ENCODE data around the gene ASRGL1. TPM values are rescaled to one million over a fixed set of nuclear protein-coding genes. Genes with fewer than 3 reads are reported as not detected.

Gene ASRGL1
- total RNA-seq, 4 donors from 2014 or later, result 14.9 to 44.5 (median 35.6) TPM

GRCh38 chr11:62433141-62433903, 96.1 kb downstream of the ASRGL1 start:
- no peak for DNase-seq
- no peak overlapping the region for H3K4me3 ChIP-seq
- H3K9me3 ChIP-seq, result no peaks in the 10 kb centered on the region
- H3K4me1 ChIP-seq, result peaks cover 17 to 63% (median 41%) of the 10 kb centered on the region in 4 donors
- H3K27ac ChIP-seq, result peak overlapping the region; percentile 69 to 80 (median 76)
- in situ Hi-C loops (cut with MboI; ENCODE audit: low pct_ligation_motif_present in 1 of 4, low pct_unique_long_range_greater_than_20kb in 1 of 4, low sequenced_read_pairs in 3 of 4) (no loop called here), intact Hi-C loops (cut with DNase I; ENCODE audit: low total_unique reads) (no loop called here)
- WGBS, 2 donors (ENCODE audit: low coverage in 1 of 2), result 29 to 41% methylated on average over 10 to 16 of the region's 16 CpGs
- H3K36me3 ChIP-seq, result no peaks in the 10 kb centered on the region
- no peaks in the 10 kb centered on the region for H3K27me3 ChIP-seq
- TF ChIP-seq POLR2A (IDR thresholded peaks at IDR 0.05), result no peak
- no peak for TF ChIP-seq EP300 (IDR thresholded peaks at IDR 0.05; ENCODE audit: low read depth)
- no peak for TF ChIP-seq CTCF (IDR thresholded peaks at IDR 0.05)

GRCh38 chr11:62433904-62434276, 96.6 kb downstream of the ASRGL1 start:
- no peak for TF ChIP-seq EP300 (IDR thresholded peaks at IDR 0.05; ENCODE audit: low read depth)
- peak in 1 of 3 donors; percentile 9 for TF ChIP-seq POLR2AphosphoS5 (IDR thresholded peaks at IDR 0.05)
- Histone ChIP-seq H3K4me1 (peaks cover 12 to 60% (median 41%) of the 10 kb centered on the region in 4 donors), H3K27ac (peak overlapping the region; percentile 69 to 80 (median 76)), H3K4me3 (no peak overlapping the region), H3K9me3 (no peaks in the 10 kb centered on the region), H3K36me3 (no peaks in the 10 kb centered on the region), H3K27me3 (no peaks in the 10 kb centered on the region)
- intact Hi-C loops (cut with DNase I; ENCODE audit: low total_unique reads), result no loop called here
- DNase-seq, result peak; percentile 29
- 23 to 29% methylated on average over 1 to 6 of the region's 6 CpGs for WGBS, 2 donors (ENCODE audit: low coverage in 1 of 2)
- in situ Hi-C loops (cut with MboI; ENCODE audit: low pct_ligation_motif_present in 1 of 4, low pct_unique_long_range_greater_than_20kb in 1 of 4, low sequenced_read_pairs in 3 of 4), result no loop called here

- DNase-seq, result no peak
These were observed 98.8 kb downstream of the ASRGL1 start for GRCh38 chr11:62435846-62436660.

GRCh38 chr11:62437616-62438015, 100.4 kb downstream of the ASRGL1 start:
- no peaks in the 10 kb centered on the region for H3K36me3 ChIP-seq
- no peak for DNase-seq
- intact Hi-C loops (cut with DNase I; ENCODE audit: low total_unique reads) (no loop called here), in situ Hi-C loops (cut with MboI; ENCODE audit: low pct_ligation_motif_present in 1 of 4, low pct_unique_long_range_greater_than_20kb in 1 of 4, low sequenced_read_pairs in 3 of 4) (no loop called here)
- H3K27ac ChIP-seq, result no peak overlapping the region
- H3K4me1 ChIP-seq, result peaks cover 15 to 48% (median 24%) of the 10 kb centered on the region in 4 donors
- TF ChIP-seq POLR2A (IDR thresholded peaks at IDR 0.05) (no peak), CTCF (IDR thresholded peaks at IDR 0.05) (no peak), POLR2AphosphoS5 (IDR thresholded peaks at IDR 0.05) (no peak), EP300 (IDR thresholded peaks at IDR 0.05; ENCODE audit: low read depth) (no peak)
- 63% methylated on average over 1 of the region's 1 CpG; no CpG with 5 or more reads in 1 of the 2 donors for WGBS, 2 donors (ENCODE audit: low coverage in 1 of 2)
- H3K27me3 ChIP-seq, result no peaks in the 10 kb centered on the region
- no peak overlapping the region for H3K4me3 ChIP-seq
- H3K9me3 ChIP-seq, result no peaks in the 10 kb centered on the region

More at GRCh38 chr11:62435846-62436660, 98.8 kb downstream of the ASRGL1 start:
- 20 to 40% methylated on average over 1 to 5 of the region's 5 CpGs for WGBS, 2 donors (ENCODE audit: low coverage in 1 of 2)
- Histone ChIP-seq H3K4me3 (no peak overlapping the region), H3K9me3 (no peaks in the 10 kb centered on the region), H3K36me3 (no peaks in the 10 kb centered on the region), H3K27ac (peak overlapping the region; percentile 22 to 80 (median 76)), H3K4me1 (peaks cover 15 to 61% (median 38%) of the 10 kb centered on the region in 4 donors), H3K27me3 (no peaks in the 10 kb centered on the region)
- in situ Hi-C loops (cut with MboI; ENCODE audit: low pct_ligation_motif_present in 1 of 4, low pct_unique_long_range_greater_than_20kb in 1 of 4, low sequenced_read_pairs in 3 of 4), result no loop called here
- TF ChIP-seq EP300 (IDR thresholded peaks at IDR 0.05; ENCODE audit: low read depth) (no peak), POLR2A (IDR thresholded peaks at IDR 0.05) (no peak), CTCF (IDR thresholded peaks at IDR 0.05) (no peak), POLR2AphosphoS5 (IDR thresholded peaks at IDR 0.05) (no peak)
- intact Hi-C loops (cut with DNase I; ENCODE audit: low total_unique reads), result no loop called here

Measured in transverse colon (tissue), 4 donors.